Testis (tissue), 3 donors: Measurements from ENCODE around the gene SUPT3H. TPM values are rescaled to one million over a fixed set of nuclear protein-coding genes. Genes with fewer than 3 reads are reported as not detected.

Experiments
- DNase-seq: peaks from one replicate; pipeline ENCODE4 v3.0.0-alpha.2; 2019
- H3K27ac ChIP-seq, 2 donors: fragments of 200-600 bp; sonication (generic); one replicate each; pipeline ENCODE4 v1.5.1; 2019
- H3K27me3 ChIP-seq: fragments of 200-600 bp; sonication (generic); one replicate; pipeline ENCODE4 v1.5.1; 2019
- H3K36me3 ChIP-seq: fragments of 200-600 bp; sonication (generic); one replicate; pipeline ENCODE4 v1.5.1; 2017; ENCODE audit warnings: low read depth; ENCODE audit errors: missing control alignments
- H3K4me1 ChIP-seq: fragments of 200-600 bp; sonication (generic); one replicate; pipeline ENCODE4 v1.5.1; 2019
- H3K4me3 ChIP-seq, 2 donors: fragments of 200-600 bp; sonication (generic); one replicate each; pipeline ENCODE4 v1.5.1; 2017 to 2019
- H3K9me3 ChIP-seq: fragments of 200-600 bp; sonication (generic); one replicate; pipeline ENCODE4 v1.5.1; 2017
- CTCF ChIP-seq, 3 experiments: fragments of 450-650 bp in 2 of 3; fragments of 200-600 bp in 1 of 3; sonication (generic) in 1 of 3; IDR thresholded peaks; one replicate each; pipeline ENCODE4 v1.5.1; 2016 to 2019; ENCODE audit warnings: antibody characterized with exemption in 3 of 3, mild to moderate bottlenecking in 2 of 3, moderate library complexity in 1 of 3
- POLR2A ChIP-seq: fragments of 450-650 bp; IDR thresholded peaks from one replicate; pipeline ENCODE4 v1.6.1; 2017; ENCODE audit warnings: antibody characterized with exemption, mild to moderate bottlenecking, moderate library complexity
- WGBS, 2 donors: methylation state at CpG; one replicate each; pipeline ENCODE4 v1.1.5; 2018; 5-methylcytosine and 5-hydroxymethylcytosine counted together
- intact Hi-C: fragments of 100-400 bp; cut with DNase I; formaldehyde crosslinking; loops from one replicate; pipeline ENCODE4 v1.15.1; 2023; ENCODE audit warnings: low total_unique reads
- polyA plus RNA-seq: library from polyadenylated mRNA; stranded (reverse); fragments of 350-450 nt; fragmentation: Illumina TruSeq; extraction: RNeasy Lipid Tissue Mini Kit (QIAGEN cat#74804); gene quantifications from one replicate; pipeline ENCODE4 v1.2.3, GENCODE V29; 2014; ENCODE audit warnings: low read depth, low replicate concordance; ENCODE audit not compliant: insufficient read depth
- total RNA-seq, 2 donors: library from RNA; depleted of rRNA; stranded (reverse); fragments of >200 nt; gene quantifications; one replicate each; pipeline ENCODE4 v1.2.3, GENCODE V29; 2016

SUPT3H gene
- total and polyA plus RNA-seq, 3 donors from 2014 or later = 29.4 to 35.9 (median 30.8) TPM

GRCh38 chr6:44942798-44943197 is 434.9 kb downstream of the SUPT3H start:
- Histone ChIP-seq H3K9me3 (no peaks in the 10 kb centered on the region), H3K36me3 (no peaks in the 10 kb centered on the region), H3K27me3 (no peaks in the 10 kb centered on the region), H3K4me3 (no peak overlapping the region), H3K27ac (no peak overlapping the region), H3K4me1 (no peaks in the 10 kb centered on the region)
- no peak for TF ChIP-seq POLR2A
- TF ChIP-seq CTCF (IDR thresholded peaks at IDR 0.05) = no peak
- WGBS, 2 donors = 98 to 100% methylated on average over 1 of the region's 1 CpG
- intact Hi-C loops = no loop called here
- no peak for DNase-seq

- Histone ChIP-seq H3K27me3 (no peaks in the 10 kb centered on the region), H3K9me3 (no peaks in the 10 kb centered on the region), H3K36me3 (no peaks in the 10 kb centered on the region), H3K4me3 (no peak overlapping the region), H3K4me1 (no peaks in the 10 kb centered on the region), H3K27ac (no peak overlapping the region)
- TF ChIP-seq POLR2A (no peak), CTCF (IDR thresholded peaks at IDR 0.05) (no peak)
- WGBS, 2 donors = 87 to 92% methylated on average over 6 of the region's 6 CpGs
- intact Hi-C loops = no loop called here
- DNase-seq = no peak
These were observed 435.5 kb downstream of the SUPT3H start for GRCh38 chr6:44942201-44942600.

GRCh38 chr6:44940367-44940766 is 437.4 kb downstream of the SUPT3H start:
- Histone ChIP-seq H3K4me1 (no peaks in the 10 kb centered on the region), H3K36me3 (no peaks in the 10 kb centered on the region), H3K4me3 (no peak overlapping the region), H3K9me3 (no peaks in the 10 kb centered on the region), H3K27ac (no peak overlapping the region), H3K27me3 (no peaks in the 10 kb centered on the region)
- no peak for TF ChIP-seq CTCF (IDR thresholded peaks at IDR 0.05)
- TF ChIP-seq POLR2A = no peak
- no peak for DNase-seq
- 45 to 89% methylated on average over 1 of the region's 1 CpG for WGBS, 2 donors
- intact Hi-C loops = no loop called here

- TF ChIP-seq CTCF (IDR thresholded peaks at IDR 0.05) (no peak), POLR2A (no peak)
- Histone ChIP-seq H3K27ac (no peak overlapping the region), H3K4me1 (no peaks in the 10 kb centered on the region), H3K4me3 (no peak overlapping the region), H3K36me3 (no peaks in the 10 kb centered on the region), H3K9me3 (no peaks in the 10 kb centered on the region), H3K27me3 (no peaks in the 10 kb centered on the region)
- WGBS, 2 donors = 66 to 86% methylated on average over 2 of the region's 2 CpGs
- DNase-seq = no peak
- intact Hi-C loops = no loop called here
These were observed 441.9 kb downstream of the SUPT3H start for GRCh38 chr6:44935693-44936300.

GRCh38 chr6:44933108-44933507 is 444.6 kb downstream of the SUPT3H start:
- 70 to 72% methylated on average over 4 of the region's 4 CpGs for WGBS, 2 donors
- no peaks in the 10 kb centered on the region for H3K36me3 ChIP-seq
- H3K9me3 ChIP-seq = no peaks in the 10 kb centered on the region
- no peak for DNase-seq
- no peaks in the 10 kb centered on the region for H3K4me1 ChIP-seq
- no peak overlapping the region for H3K27ac ChIP-seq
- intact Hi-C loops = no loop called here
- H3K4me3 ChIP-seq = no peak overlapping the region
- no peak for TF ChIP-seq CTCF (IDR thresholded peaks at IDR 0.05)
- no peak for TF ChIP-seq POLR2A
- no peaks in the 10 kb centered on the region for H3K27me3 ChIP-seq
